HG03354 (cell line): ENCODE data around the gene SMIM41.
"Not testable (repeated sequence)": the region's sequence is repeated elsewhere in the genome, so short reads cannot be mapped to it uniquely, and the experiment has no call there.

ENCODE experiments used
- ATAC-seq: cut with Tn5 transposase; IDR thresholded peaks from one replicate; pipeline ENCODE4 v1.9.1; 2021; ENCODE audit warnings: mild to moderate bottlenecking; ENCODE audit not compliant: unreplicated experiment, poor library complexity, severe bottlenecking

SMIM41 gene

GRCh38 chr12:52082988-52083637 is 3.6 kb downstream of the SMIM41 start:
- ATAC-seq = no peak

- no peak for ATAC-seq
Measured at GRCh38 chr12:52083638-52083996, 4.1 kb downstream of the SMIM41 start.

GRCh38 chr12:52084491-52085231 is 5.2 kb downstream of the SMIM41 start:
- no peak for ATAC-seq

GRCh38 chr12:52085682-52086180 is 6.2 kb downstream of the SMIM41 start:
- no peak for ATAC-seq

GRCh38 chr12:52086366-52086765 is 6.9 kb downstream of the SMIM41 start:
- no peak for ATAC-seq

GRCh38 chr12:52086944-52087835 is 7.7 kb downstream of the SMIM41 start:
- ATAC-seq = no peak

GRCh38 chr12:52087961-52088820 is 8.7 kb downstream of the SMIM41 start:
- peak; percentile 96 for ATAC-seq

- ATAC-seq = no peak
Measured at GRCh38 chr12:52089491-52089890, 10.0 kb downstream of the SMIM41 start.

- ATAC-seq = no peak
Measured at GRCh38 chr12:52090291-52090690, 10.8 kb downstream of the SMIM41 start.

- no peak for ATAC-seq
Measured at GRCh38 chr12:52091061-52091460, 11.6 kb downstream of the SMIM41 start.

- ATAC-seq = no peak
Measured at GRCh38 chr12:52091869-52092268, 12.4 kb downstream of the SMIM41 start.

GRCh38 chr12:52093346-52093745 is 13.8 kb downstream of the SMIM41 start:
- no peak for ATAC-seq

- no peak for ATAC-seq
Measured at GRCh38 chr12:52096332-52097044, 17.0 kb downstream of the SMIM41 start.

- no peak for ATAC-seq
Measured at GRCh38 chr12:52097045-52097666, 17.7 kb downstream of the SMIM41 start.

- not testable (repeated sequence) for ATAC-seq
Measured at GRCh38 chr12:52104431-52105089, 25.1 kb downstream of the SMIM41 start.

- ATAC-seq = not testable (repeated sequence)
Measured at GRCh38 chr12:52116222-52117125, 37.0 kb downstream of the SMIM41 start.
